ENCODE measurements around the gene SPRED3. TPM values are rescaled to one million over a fixed set of nuclear protein-coding genes. Genes with fewer than 3 reads are reported as not detected.
A peak's percentile ranks its signal among the peaks of the same experiment; 100 is the strongest.
"Not testable (repeated sequence)": the region's sequence is repeated elsewhere in the genome, so short reads cannot be mapped to it uniquely, and the experiment has no call there.

Gene SPRED3
- polyA plus RNA-seq, 4 donors = 0.85 to 2.7 (median 1.8) TPM

GRCh38 chr19:38411041-38411712 lies 22.7 kb downstream of the SPRED3 start:
- Histone ChIP-seq H3K36me3 (ENCODE audit: control insufficient read depth in 3 of 3, insufficient read depth in 2 of 3, low read depth in 1 of 3, low read length in 3 of 3) (peaks cover 0 to 24% (median 3%) of the 10 kb centered on the region in 3 donors), H3K9me3 (ENCODE audit: control insufficient read depth in 2 of 2, insufficient read depth in 1 of 2, low read depth in 1 of 2, low read length in 1 of 2) (no peaks in the 10 kb centered on the region), H3K4me3 (ENCODE audit: low read depth in 1 of 3, low read length in 3 of 3) (no peak overlapping the region), H3K4me1 (ENCODE audit: control insufficient read depth in 3 of 3, insufficient read depth in 2 of 3, low read depth in 1 of 3, low read length in 2 of 3) (no peaks in the 10 kb centered on the region), H3K27ac (ENCODE audit: low read depth in 1 of 3, low read length in 2 of 3) (no peak overlapping the region), H3K27me3 (ENCODE audit: control insufficient read depth in 3 of 3, insufficient read depth in 3 of 3, low read length in 3 of 3) (peaks cover 0 to 3% (median 0%) of the 10 kb centered on the region in 3 donors)
- FAIRE-seq = no peak
- no peak for DNase-seq
- 82 to 86% (median 83%) methylated on average over 13 of the region's 13 CpGs for WGBS, 3 donors

- not testable (repeated sequence) for H3K27me3 ChIP-seq (ENCODE audit: control insufficient read depth in 3 of 3, insufficient read depth in 3 of 3, low read length in 3 of 3); H3K27ac ChIP-seq (ENCODE audit: low read depth in 1 of 3, low read length in 2 of 3); H3K4me3 ChIP-seq (ENCODE audit: low read depth in 1 of 3, low read length in 3 of 3); H3K9me3 ChIP-seq (ENCODE audit: control insufficient read depth in 2 of 2, insufficient read depth in 1 of 2, low read depth in 1 of 2, low read length in 1 of 2); H3K4me1 ChIP-seq (ENCODE audit: control insufficient read depth in 3 of 3, insufficient read depth in 2 of 3, low read depth in 1 of 3, low read length in 2 of 3); FAIRE-seq; DNase-seq
- WGBS, 3 donors = 77 to 85% (median 78%) methylated on average over 5 of the region's 5 CpGs
- peaks cover 0 to 17% (median 1%) of the 10 kb centered on the region in 3 donors for H3K36me3 ChIP-seq (ENCODE audit: control insufficient read depth in 3 of 3, insufficient read depth in 2 of 3, low read depth in 1 of 3, low read length in 3 of 3)
Measured at GRCh38 chr19:38411898-38412297, 23.4 kb downstream of the SPRED3 start.

GRCh38 chr19:38412491-38412890 lies 24.0 kb downstream of the SPRED3 start:
- WGBS, 3 donors = 88 to 98% (median 94%) methylated on average over 8 of the region's 8 CpGs
- Histone ChIP-seq H3K4me1 (ENCODE audit: control insufficient read depth in 3 of 3, insufficient read depth in 2 of 3, low read depth in 1 of 3, low read length in 2 of 3) (peaks cover 0 to 1% (median 0%) of the 10 kb centered on the region in 3 donors), H3K36me3 (ENCODE audit: control insufficient read depth in 3 of 3, insufficient read depth in 2 of 3, low read depth in 1 of 3, low read length in 3 of 3) (peaks cover 0 to 12% (median 0%) of the 10 kb centered on the region in 3 donors), H3K27ac (ENCODE audit: low read depth in 1 of 3, low read length in 2 of 3) (no peak overlapping the region), H3K9me3 (ENCODE audit: control insufficient read depth in 2 of 2, insufficient read depth in 1 of 2, low read depth in 1 of 2, low read length in 1 of 2) (no peaks in the 10 kb centered on the region), H3K4me3 (ENCODE audit: low read depth in 1 of 3, low read length in 3 of 3) (no peak overlapping the region), H3K27me3 (ENCODE audit: control insufficient read depth in 3 of 3, insufficient read depth in 3 of 3, low read length in 3 of 3) (peaks cover 0 to 3% (median 0%) of the 10 kb centered on the region in 3 donors)
- DNase-seq (no peak), FAIRE-seq (no peak)

GRCh38 chr19:38412961-38413360 lies 24.5 kb downstream of the SPRED3 start:
- peaks cover 0 to 10% (median 0%) of the 10 kb centered on the region in 3 donors for H3K36me3 ChIP-seq (ENCODE audit: control insufficient read depth in 3 of 3, insufficient read depth in 2 of 3, low read depth in 1 of 3, low read length in 3 of 3)
- no peak overlapping the region for H3K4me3 ChIP-seq (ENCODE audit: low read depth in 1 of 3, low read length in 3 of 3)
- 61 to 69% (median 69%) methylated on average over 8 to 11 of the region's 11 CpGs for WGBS, 3 donors
- DNase-seq (no peak), FAIRE-seq (no peak)
- no peaks in the 10 kb centered on the region for H3K9me3 ChIP-seq (ENCODE audit: control insufficient read depth in 2 of 2, insufficient read depth in 1 of 2, low read depth in 1 of 2, low read length in 1 of 2)
- H3K27ac ChIP-seq (ENCODE audit: low read depth in 1 of 3, low read length in 2 of 3) = no peak overlapping the region
- H3K27me3 ChIP-seq (ENCODE audit: control insufficient read depth in 3 of 3, insufficient read depth in 3 of 3, low read length in 3 of 3) = peaks cover 0 to 3% (median 0%) of the 10 kb centered on the region in 3 donors
- peaks cover 0 to 5% (median 0%) of the 10 kb centered on the region in 3 donors for H3K4me1 ChIP-seq (ENCODE audit: control insufficient read depth in 3 of 3, insufficient read depth in 2 of 3, low read depth in 1 of 3, low read length in 2 of 3)

- Histone ChIP-seq H3K27me3 (ENCODE audit: control insufficient read depth in 3 of 3, insufficient read depth in 3 of 3, low read length in 3 of 3) (peaks cover 0 to 3% (median 0%) of the 10 kb centered on the region in 3 donors), H3K4me1 (ENCODE audit: control insufficient read depth in 3 of 3, insufficient read depth in 2 of 3, low read depth in 1 of 3, low read length in 2 of 3) (peaks cover 0 to 10% (median 3%) of the 10 kb centered on the region in 3 donors), H3K27ac (ENCODE audit: low read depth in 1 of 3, low read length in 2 of 3) (no peak overlapping the region), H3K4me3 (ENCODE audit: low read depth in 1 of 3, low read length in 3 of 3) (no peak overlapping the region), H3K9me3 (ENCODE audit: control insufficient read depth in 2 of 2, insufficient read depth in 1 of 2, low read depth in 1 of 2, low read length in 1 of 2) (no peaks in the 10 kb centered on the region), H3K36me3 (ENCODE audit: control insufficient read depth in 3 of 3, insufficient read depth in 2 of 3, low read depth in 1 of 3, low read length in 3 of 3) (peaks cover 0 to 9% (median 0%) of the 10 kb centered on the region in 3 donors)
- DNase-seq = no peak
- 87 to 91% (median 90%) methylated on average over 6 of the region's 6 CpGs for WGBS, 3 donors
- FAIRE-seq = no peak
Measured at GRCh38 chr19:38413416-38413815, 24.9 kb downstream of the SPRED3 start.

- Histone ChIP-seq H3K36me3 (ENCODE audit: control insufficient read depth in 3 of 3, insufficient read depth in 2 of 3, low read depth in 1 of 3, low read length in 3 of 3) (no peaks in the 10 kb centered on the region), H3K27me3 (ENCODE audit: control insufficient read depth in 3 of 3, insufficient read depth in 3 of 3, low read length in 3 of 3) (peaks cover 0 to 6% (median 0%) of the 10 kb centered on the region in 3 donors), H3K9me3 (ENCODE audit: control insufficient read depth in 2 of 2, insufficient read depth in 1 of 2, low read depth in 1 of 2, low read length in 1 of 2) (no peaks in the 10 kb centered on the region), H3K4me1 (ENCODE audit: control insufficient read depth in 3 of 3, insufficient read depth in 2 of 3, low read depth in 1 of 3, low read length in 2 of 3) (peaks cover 0 to 11% (median 3%) of the 10 kb centered on the region in 3 donors), H3K27ac (ENCODE audit: low read depth in 1 of 3, low read length in 2 of 3) (no peak overlapping the region), H3K4me3 (ENCODE audit: low read depth in 1 of 3, low read length in 3 of 3) (no peak overlapping the region)
- FAIRE-seq = no peak
- no peak for DNase-seq
- WGBS, 3 donors = 66 to 75% (median 68%) methylated on average over 8 of the region's 8 CpGs
Measured at GRCh38 chr19:38417146-38417543, 28.6 kb downstream of the SPRED3 start.

- peaks cover 0 to 11% (median 0%) of the 10 kb centered on the region in 3 donors for H3K27me3 ChIP-seq (ENCODE audit: control insufficient read depth in 3 of 3, insufficient read depth in 3 of 3, low read length in 3 of 3)
- H3K4me3 ChIP-seq (ENCODE audit: low read depth in 1 of 3, low read length in 3 of 3) = peak overlapping the region in 2 of 3 donors; percentile 26 to 27
- H3K36me3 ChIP-seq (ENCODE audit: control insufficient read depth in 3 of 3, insufficient read depth in 2 of 3, low read depth in 1 of 3, low read length in 3 of 3) = no peaks in the 10 kb centered on the region
- FAIRE-seq (no peak), DNase-seq (peak; percentile 53 to 72)
- WGBS, 3 donors = 6 to 10% (median 9%) methylated on average over 45 to 49 of the region's 49 CpGs
- no peak overlapping the region for H3K27ac ChIP-seq (ENCODE audit: low read depth in 1 of 3, low read length in 2 of 3)
- peaks cover 0 to 11% (median 3%) of the 10 kb centered on the region in 3 donors for H3K4me1 ChIP-seq (ENCODE audit: control insufficient read depth in 3 of 3, insufficient read depth in 2 of 3, low read depth in 1 of 3, low read length in 2 of 3)
- no peaks in the 10 kb centered on the region for H3K9me3 ChIP-seq (ENCODE audit: control insufficient read depth in 2 of 2, insufficient read depth in 1 of 2, low read depth in 1 of 2, low read length in 1 of 2)
Measured at GRCh38 chr19:38417544-38418506, 29.3 kb downstream of the SPRED3 start.

- H3K27ac ChIP-seq (ENCODE audit: low read depth in 1 of 3, low read length in 2 of 3) = no peak overlapping the region
- H3K36me3 ChIP-seq (ENCODE audit: control insufficient read depth in 3 of 3, insufficient read depth in 2 of 3, low read depth in 1 of 3, low read length in 3 of 3) = no peaks in the 10 kb centered on the region
- DNase-seq = no peak
- peaks cover 0 to 11% (median 3%) of the 10 kb centered on the region in 3 donors for H3K4me1 ChIP-seq (ENCODE audit: control insufficient read depth in 3 of 3, insufficient read depth in 2 of 3, low read depth in 1 of 3, low read length in 2 of 3)
- H3K4me3 ChIP-seq (ENCODE audit: low read depth in 1 of 3, low read length in 3 of 3) = no peak overlapping the region
- peaks cover 0 to 12% (median 0%) of the 10 kb centered on the region in 3 donors for H3K27me3 ChIP-seq (ENCODE audit: control insufficient read depth in 3 of 3, insufficient read depth in 3 of 3, low read length in 3 of 3)
- 59 to 85% (median 73%) methylated on average over 9 of the region's 9 CpGs for WGBS, 3 donors
- FAIRE-seq = no peak
- no peaks in the 10 kb centered on the region for H3K9me3 ChIP-seq (ENCODE audit: control insufficient read depth in 2 of 2, insufficient read depth in 1 of 2, low read depth in 1 of 2, low read length in 1 of 2)
Measured at GRCh38 chr19:38420935-38421334, 32.4 kb downstream of the SPRED3 start.
